ENCODE results near the gene SLC12A3.

GRCh38 chr16:56876048-56876447, 11.0 kb downstream of the SLC12A3 start:
- TF ChIP-seq CTCF (IDR thresholded peaks at IDR 0.05) (no peak), POLR2A (IDR thresholded peaks at IDR 0.05) (no peak)
